GM12878 (cell line): ENCODE data around the gene NDUFV1. TPM values are rescaled to one million over a fixed set of nuclear protein-coding genes. Genes with fewer than 3 reads are reported as not detected.

ENCODE experiments used
- ATAC-seq: fragments of 200-7000 bp; cut with Tn5 transposase; 3 replicates; pipeline ENCODE4 v1.9.1; 2020; ENCODE audit warnings: mild to moderate bottlenecking, moderate library complexity
- BruUV-seq: library from RNA; stranded (reverse); fragments of 400-500 nt; replicated peaks from 2 replicates; lab custom pipeline; 2021; lab: Mats Ljungman, UMichigan
- CTCF ChIA-PET: fragments of 300-600 bp; sonication (Branson Sonifier 250); formaldehyde crosslinking; extraction: SDS; loops from one replicate; lab custom pipeline; 2021; ENCODE audit warnings: inconsistent platforms; lab: Yijun Ruan, JAX
- POLR2A ChIA-PET: fragments of 350-600 bp; formaldehyde crosslinking; extraction: SDS; loops from one replicate; lab custom pipeline; 2021; ENCODE audit warnings: inconsistent platforms; lab: Charles Lee
- RAD21 ChIA-PET: fragments of 300-600 bp; sonication (Branson Sonifier 250); formaldehyde crosslinking; loops from one replicate; lab custom pipeline; 2023; ENCODE audit warnings: antibody characterized with exemption; ENCODE audit not compliant: unreplicated experiment; lab: Charles Lee
- SMC1A ChIA-PET: fragments of 300-600 bp; sonication (Branson Sonifier 250); formaldehyde crosslinking; loops from one replicate; lab custom pipeline; 2023; ENCODE audit not compliant: unreplicated experiment, uncharacterized antibody; lab: Charles Lee
- DNase-seq: peaks from one replicate; pipeline ENCODE4 v3.0.0-alpha.2; 2011; ENCODE audit warnings: low read depth, low spot score
- FAIRE-seq: peaks from 3 replicates; lab custom pipeline; 2011; peaks lifted over from hg19 to GRCh38; lab: Jason Lieb, UNC
- H2AFZ ChIP-seq: 2 replicates; pipeline ENCODE4 v1.6.0; 2011; ENCODE audit warnings: low read depth, low read length, control low read depth; ENCODE audit not compliant: control insufficient read depth
- H3K27ac ChIP-seq: 2 replicates; pipeline ENCODE4 v1.5.1; 2011; ENCODE audit warnings: control low read depth; ENCODE audit not compliant: control insufficient read depth, insufficient read depth
- H3K27me3 ChIP-seq, 2 experiments: replicated peaks in 1 of 2; 2 replicates each; pipeline versions ENCODE4 v1.6.0 to v1.6.1; 2011; ENCODE audit warnings: low read length in 1 of 2; ENCODE audit not compliant: control insufficient read depth in 2 of 2, insufficient read depth in 2 of 2
- H3K36me3 ChIP-seq, 2 experiments: 2 replicates each; pipeline ENCODE4 v1.5.1; 2011; ENCODE audit warnings: low read length in 1 of 2; ENCODE audit not compliant: control insufficient read depth in 2 of 2, insufficient read depth in 2 of 2
- H3K4me1 ChIP-seq: 2 replicates; pipeline ENCODE4 v1.6.1; 2011; ENCODE audit warnings: mild to moderate bottlenecking, low read length, moderate library complexity, mixed read lengths; ENCODE audit not compliant: control insufficient read depth, insufficient read depth
- H3K4me2 ChIP-seq: 2 replicates; pipeline ENCODE4 v1.6.0; 2011; ENCODE audit warnings: control low read depth; ENCODE audit not compliant: control insufficient read depth, insufficient read depth
- H3K4me3 ChIP-seq: fragments of 200-600 bp; sonication (generic); 2 replicates; pipeline ENCODE4 v1.5.1; 2016
- H3K79me2 ChIP-seq: 2 replicates; pipeline ENCODE4 v1.6.0; 2011; ENCODE audit warnings: low read length; ENCODE audit not compliant: control insufficient read depth, insufficient read depth
- H3K9ac ChIP-seq: 2 replicates; pipeline ENCODE4 v1.8.0; 2011; ENCODE audit warnings: low read length, control low read depth, mixed read lengths; ENCODE audit not compliant: control insufficient read depth, insufficient read depth
- H3K9me3 ChIP-seq: replicated peaks from 3 replicates; pipeline ENCODE4 v1.5.1; 2011; ENCODE audit warnings: mild to moderate bottlenecking, low read length; ENCODE audit not compliant: control insufficient read depth, insufficient read depth
- H4K20me1 ChIP-seq: 2 replicates; pipeline ENCODE4 v1.6.0; 2011; ENCODE audit not compliant: control insufficient read depth, insufficient read depth
- BHLHE40 ChIP-seq, 2 experiments: fragments of 450-650 bp in 1 of 2; IDR thresholded peaks; 2 replicates each; pipeline ENCODE4 v1.6.1; 2011 to 2017; ENCODE audit warnings: low read depth in 2 of 2, borderline replicate concordance in 1 of 2, improper control_type of control experiment in 1 of 2, low read length in 1 of 2, mild to moderate bottlenecking in 1 of 2
- BRCA1 ChIP-seq: IDR thresholded peaks from 2 replicates; pipeline ENCODE4 v1.6.1; 2011; ENCODE audit warnings: low read depth, low read length, improper control_type of control experiment
- ELK1 ChIP-seq: IDR thresholded peaks from 2 replicates; pipeline ENCODE4 v1.6.1; 2012; ENCODE audit warnings: low read depth, low read length, improper control_type of control experiment
- FOXK2 ChIP-seq: fragments of 450-650 bp; IDR thresholded peaks from 2 replicates; pipeline ENCODE4 v1.6.1; 2017; ENCODE audit warnings: mild to moderate bottlenecking, moderate library complexity
- FOXM1 ChIP-seq: IDR thresholded peaks from 2 replicates; pipeline ENCODE4 v1.6.1; 2012; ENCODE audit warnings: low read depth, mild to moderate bottlenecking, inconsistent platforms, low read length, moderate library complexity
- GATAD2B ChIP-seq: fragments of 450-650 bp; conservative IDR thresholded peaks from 2 replicates; pipeline ENCODE4 v1.6.1; 2017; ENCODE audit warnings: low read depth, mild to moderate bottlenecking, moderate library complexity
- LARP7 ChIP-seq: fragments of 450-650 bp; IDR thresholded peaks from 2 replicates; pipeline ENCODE4 v1.6.1; 2017; ENCODE audit warnings: mild to moderate bottlenecking
- MXI1 ChIP-seq: fragments of 150-350 bp; IDR thresholded peaks from 2 replicates; pipeline ENCODE4 v1.6.1; 2011; ENCODE audit warnings: low read depth, mild to moderate bottlenecking, inconsistent platforms, low read length, improper control_type of control experiment
- NFIC ChIP-seq: IDR thresholded peaks from 2 replicates; pipeline ENCODE4 v1.6.1; 2012; ENCODE audit warnings: low read depth, mild to moderate bottlenecking, inconsistent platforms, low read length, moderate library complexity
- NR2F1 ChIP-seq: fragments of 450-650 bp; conservative IDR thresholded peaks from 2 replicates; pipeline ENCODE4 v1.6.1; 2017; ENCODE audit warnings: mild to moderate bottlenecking
- RAD51 ChIP-seq: fragments of 450-650 bp; IDR thresholded peaks from 2 replicates; pipeline ENCODE4 v1.6.1; 2016; ENCODE audit warnings: moderate library complexity, mild to moderate bottlenecking, inconsistent platforms
- RCOR1 ChIP-seq: conservative IDR thresholded peaks from 2 replicates; pipeline ENCODE4 v1.6.1; 2012; ENCODE audit warnings: low read depth, low read length, improper control_type of control experiment
- SMC3 ChIP-seq: IDR thresholded peaks from 2 replicates; pipeline ENCODE4 v1.6.1; 2011; ENCODE audit warnings: low read length, improper control_type of control experiment, borderline replicate concordance
- SPI1 ChIP-seq: IDR thresholded peaks from 2 replicates; pipeline ENCODE4 v1.6.1; 2011; ENCODE audit warnings: low read depth, mild to moderate bottlenecking, low read length, moderate library complexity, borderline replicate concordance; ENCODE audit not compliant: insufficient read depth
- SRF ChIP-seq, 2 experiments: IDR thresholded peaks; 2 replicates each; pipeline ENCODE4 v1.6.1; 2011; ENCODE audit warnings: low read depth in 2 of 2, low read length in 2 of 2, mild to moderate bottlenecking in 1 of 2, moderate library complexity in 1 of 2
- ZNF217 ChIP-seq: fragments of 450-650 bp; IDR thresholded peaks from 2 replicates; pipeline ENCODE4 v1.6.1; 2017; ENCODE audit warnings: antibody characterized with exemption, mild to moderate bottlenecking
- ZSCAN29 ChIP-seq: fragments of 450-650 bp; IDR thresholded peaks from 2 replicates; pipeline ENCODE4 v1.6.1; 2017; ENCODE audit warnings: mild to moderate bottlenecking, moderate library complexity
- WGBS: methylation state at CpG from one replicate; pipeline ENCODE4 v1.1.6; 2016; ENCODE audit warnings: low lambda C conversion rate; ENCODE audit not compliant: insufficient replicate concordance, insufficient coverage; ENCODE audit errors: missing lambda C conversion rate; 5-methylcytosine and 5-hydroxymethylcytosine counted together
- in situ Hi-C: fragments of 300-500 bp; cut with MboI; formaldehyde crosslinking; loops from 9 replicates; pipeline ENCODE4 v1.14.3; 2018; ENCODE audit warnings: mixed read lengths
- intact Hi-C: fragments of 100-400 bp; cut with micrococcal nuclease; formaldehyde crosslinking; loops from one replicate; pipeline ENCODE4 v1.14.2; 2022; ENCODE audit not compliant: unreplicated experiment
- polyA plus RNA-seq, 11 experiments: library from polyadenylated mRNA; depleted of rRNA in 4 of 11; unstranded in 6 of 11; stranded (reverse) in 5 of 11; fragments of >200 nt; fragmentation: Nextera tagmentation in 4 of 11; fragmentation: Illumina TruSeq in 1 of 11; extraction: Ambion mirVana in 4 of 11; extraction: Trizol in 1 of 11; gene quantifications; 1 replicate in 1 of 11; 2 replicates in 10 of 11; pipeline versions ENCODE4 v1.2.1 to v1.2.3, GENCODE V29; 2011 to 2016; ENCODE audit warnings: inconsistent platforms in 2 of 11, missing spikeins in 2 of 11, low read depth in 1 of 11
- total RNA-seq, 4 experiments: library from RNA; depleted of rRNA in 3 of 4; stranded (reverse); fragments of >200 nt in 3 of 4; fragmentation: Illumina TruSeq in 1 of 4; extraction: Trizol in 1 of 4; gene quantifications; 2 replicates each; pipeline versions ENCODE4 v1.2.1 to v1.2.3, GENCODE V29; 2013 to 2021
- TF ChIP-seq, protein P1 (sequence below): IDR thresholded peaks from 2 replicates; pipeline ENCODE4 v1.6.1; 2011; ENCODE audit warnings: mild to moderate bottlenecking, low read depth, low read length, moderate library complexity; ENCODE audit not compliant: insufficient replicate concordance
- TF ChIP-seq, protein P2 (sequence below): fragments of 450-650 bp; IDR thresholded peaks from 2 replicates; pipeline ENCODE4 v1.6.1; 2018; ENCODE audit warnings: borderline replicate concordance, mild to moderate bottlenecking; ENCODE audit not compliant: partially characterized antibody

NDUFV1 gene
- total and polyA plus RNA-seq, 10 of the 15 experiments (the other 5 are each of a cell fraction or from before 2014, with no cell fraction given): 8.2 to 380 (median 231) TPM

GRCh38 chr11:67613313-67613959 is 6.7 kb downstream of the NDUFV1 start:
- Histone ChIP-seq H3K9ac (peak overlapping the region; percentile 76), H3K4me2 (peak overlapping the region; percentile 69)
- POLR2A ChIA-PET: interaction anchor here (1.1 to 3.5 kb wide), 8 partner anchors 13 to 260 kb away, joined by 3 to 25 read pairs (median 6); partner anchors contain the start of genes ACY3, GSTP1, NUDT8 and POLD4
- TF ChIP-seq, protein P1, sequence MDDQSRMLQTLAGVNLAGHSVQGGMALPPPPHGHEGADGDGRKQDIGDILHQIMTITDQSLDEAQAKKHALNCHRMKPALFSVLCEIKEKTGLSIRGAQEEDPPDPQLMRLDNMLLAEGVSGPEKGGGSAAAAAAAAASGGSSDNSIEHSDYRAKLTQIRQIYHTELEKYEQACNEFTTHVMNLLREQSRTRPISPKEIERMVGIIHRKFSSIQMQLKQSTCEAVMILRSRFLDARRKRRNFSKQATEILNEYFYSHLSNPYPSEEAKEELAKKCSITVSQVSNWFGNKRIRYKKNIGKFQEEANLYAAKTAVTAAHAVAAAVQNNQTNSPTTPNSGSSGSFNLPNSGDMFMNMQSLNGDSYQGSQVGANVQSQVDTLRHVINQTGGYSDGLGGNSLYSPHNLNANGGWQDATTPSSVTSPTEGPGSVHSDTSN: no peak
- TF ChIP-seq ZSCAN29 (no peak), GATAD2B (no peak), BRCA1 (no peak), SPI1 (no peak), ZNF217 (no peak; the same call in 1 of the 2 replicates), RAD51 (peak; percentile 31; the same call in 1 of the 2 replicates), FOXK2 (no peak), NR2F1 (no peak), MXI1 (no peak), SMC3 (no peak), NFIC (no peak), FOXM1 (no peak), RCOR1 (no peak), SRF (IDR thresholded peaks at IDR 0.05; ENCODE audit: low read depth in 2 of 2, low read length in 2 of 2) (no peak), BHLHE40 (IDR thresholded peaks at IDR 0.05; ENCODE audit: borderline replicate concordance in 1 of 2, low read depth in 2 of 2, low read length in 1 of 2) (no peak), ELK1 (0 out of 2 replicates have a peak, but pooled peaks have one; percentile 1), LARP7 (peak; percentile 75)
- TF ChIP-seq, protein P2, sequence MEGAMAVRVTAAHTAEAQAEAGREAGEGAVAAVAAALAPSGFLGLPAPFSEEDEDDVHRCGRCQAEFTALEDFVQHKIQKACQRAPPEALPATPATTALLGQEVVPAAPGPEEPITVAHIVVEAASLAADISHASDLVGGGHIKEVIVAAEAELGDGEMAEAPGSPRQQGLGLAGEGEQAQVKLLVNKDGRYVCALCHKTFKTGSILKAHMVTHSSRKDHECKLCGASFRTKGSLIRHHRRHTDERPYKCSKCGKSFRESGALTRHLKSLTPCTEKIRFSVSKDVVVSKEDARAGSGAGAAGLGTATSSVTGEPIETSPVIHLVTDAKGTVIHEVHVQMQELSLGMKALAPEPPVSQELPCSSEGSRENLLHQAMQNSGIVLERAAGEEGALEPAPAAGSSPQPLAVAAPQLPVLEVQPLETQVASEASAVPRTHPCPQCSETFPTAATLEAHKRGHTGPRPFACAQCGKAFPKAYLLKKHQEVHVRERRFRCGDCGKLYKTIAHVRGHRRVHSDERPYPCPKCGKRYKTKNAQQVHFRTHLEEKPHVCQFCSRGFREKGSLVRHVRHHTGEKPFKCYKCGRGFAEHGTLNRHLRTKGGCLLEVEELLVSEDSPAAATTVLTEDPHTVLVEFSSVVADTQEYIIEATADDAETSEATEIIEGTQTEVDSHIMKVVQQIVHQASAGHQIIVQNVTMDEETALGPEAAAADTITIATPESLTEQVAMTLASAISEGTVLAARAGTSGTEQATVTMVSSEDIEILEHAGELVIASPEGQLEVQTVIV: no peak

More at GRCh38 chr11:67613313-67613959, 6.7 kb downstream of the NDUFV1 start:
- H3K4me3 ChIP-seq: no peak overlapping the region
- intact Hi-C loops: loop anchor here (5.0 kb wide), 1 partner anchor 41 kb away; no protein-coding TSS in a partner anchor
- DNase-seq (no peak), ATAC-seq (no peak), FAIRE-seq (no peak)
- RAD21 ChIA-PET: interaction anchor here (0.6 to 2.9 kb wide), 8 partner anchors 13 to 53 kb away, joined by 3 to 26 read pairs (median 5); partner anchors contain the start of genes GSTP1 and NUDT8
- peaks cover under 1% of the 10 kb centered on the region for H3K79me2 ChIP-seq
- SMC1A ChIA-PET: interaction anchor here (1.1 to 3.4 kb wide), 8 partner anchors 11 to 53 kb away, joined by 3 to 15 read pairs (median 6); partner anchors contain the start of genes GSTP1 and NUDT8
- WGBS: 60% methylated on average over 17 of the region's 17 CpGs
- in situ Hi-C loops: no loop called here
- H3K27ac ChIP-seq: peak overlapping the region; percentile 97
- no peaks in the 10 kb centered on the region for H3K27me3 ChIP-seq
- CTCF ChIA-PET: interaction anchor here (0.7 to 6.0 kb wide), 10 partner anchors 13 to 148 kb away, joined by 3 to 71 read pairs (median 8); partner anchors contain the start of genes ACY3, GSTP1 and NUDT8
- BruUV-seq: no TSS peak
- H2AFZ ChIP-seq: peak overlapping the region; percentile 89
- no peaks in the 10 kb centered on the region for H3K9me3 ChIP-seq
- peaks cover 23% of the 10 kb centered on the region for H3K4me1 ChIP-seq
- H3K36me3 ChIP-seq: peaks cover 10 to 22% of the 10 kb centered on the region in 2 experiments; a peak in 3 of 4 replicates
- H4K20me1 ChIP-seq: no peaks in the 10 kb centered on the region
